NCI-H2081 treated with DMSO at 0.1 percent for 48 hours (cell line): ENCODE data around the gene AK8.
"Not testable (repeated sequence)": the region's sequence is repeated elsewhere in the genome, so short reads cannot be mapped to it uniquely, and the experiment has no call there.

Experiments
- DNase-seq: peaks from one replicate; lab custom pipeline; 2025; lab: John Stamatoyannopoulos, UW

The AK8 gene

GRCh38 chr9:132711846-132712245, 166.2 kb downstream of the AK8 start:
- no peak for DNase-seq

DNA sequence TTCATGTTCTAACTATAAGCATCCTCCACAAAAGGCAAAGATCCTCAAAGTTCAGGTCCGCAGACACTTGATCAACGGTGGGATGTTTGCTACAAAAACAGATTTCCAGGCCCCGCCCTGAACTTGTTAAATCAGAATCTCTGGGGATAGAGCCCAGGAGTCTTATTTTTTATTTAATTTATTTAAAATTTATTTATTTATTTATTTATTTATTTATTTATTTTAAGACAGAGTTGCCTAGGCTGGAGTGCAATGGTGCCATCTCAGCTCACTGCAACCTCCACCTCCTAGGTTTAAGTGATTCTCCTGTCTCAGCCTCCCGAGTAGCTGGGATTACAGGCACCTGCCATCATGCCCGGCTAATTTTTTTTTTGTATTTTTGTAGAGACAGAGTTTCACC, 166.9 kb downstream of the AK8 start:
- DNase-seq = not testable (repeated sequence)

GRCh38 chr9:132710333-132710732, 167.8 kb downstream of the AK8 start:
- DNase-seq = no peak

DNA sequence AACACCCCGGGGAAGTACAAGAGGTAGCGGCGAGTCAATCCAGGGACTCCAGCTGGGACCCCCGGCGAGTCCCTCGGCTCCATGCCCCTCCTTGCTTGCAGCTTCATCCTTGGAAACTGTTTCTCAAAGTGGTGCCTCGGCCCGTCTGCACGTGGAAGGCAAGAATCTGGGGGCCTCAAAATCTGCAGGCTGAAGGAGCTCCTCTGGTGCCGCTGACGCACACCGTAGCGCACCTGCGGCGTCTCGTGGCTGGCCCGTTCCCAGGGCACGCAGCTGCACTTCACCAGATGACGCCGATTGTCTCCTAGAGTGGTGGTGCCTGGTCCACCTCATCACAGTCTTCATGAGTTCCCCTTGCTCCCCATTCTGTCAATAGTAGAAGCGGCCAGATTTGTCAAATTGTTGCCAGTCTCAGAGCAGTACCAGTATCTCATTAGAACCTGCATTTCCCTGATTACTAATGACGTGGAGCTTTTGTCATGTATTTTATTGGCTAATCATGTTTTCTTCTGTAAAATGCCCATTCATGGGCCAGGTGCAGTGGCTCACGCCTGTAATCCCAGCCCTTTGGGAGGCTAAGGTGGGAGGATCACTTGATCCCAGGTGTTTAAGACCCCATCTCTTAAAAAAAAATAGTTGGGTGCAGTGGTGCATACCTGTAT, 169.2 kb downstream of the AK8 start:
- DNase-seq = no peak

GRCh38 chr9:132708239-132708638, 169.8 kb downstream of the AK8 start:
- DNase-seq = no peak

GRCh38 chr9:132703336-132703735, 174.7 kb downstream of the AK8 start:
- DNase-seq = no peak

DNA sequence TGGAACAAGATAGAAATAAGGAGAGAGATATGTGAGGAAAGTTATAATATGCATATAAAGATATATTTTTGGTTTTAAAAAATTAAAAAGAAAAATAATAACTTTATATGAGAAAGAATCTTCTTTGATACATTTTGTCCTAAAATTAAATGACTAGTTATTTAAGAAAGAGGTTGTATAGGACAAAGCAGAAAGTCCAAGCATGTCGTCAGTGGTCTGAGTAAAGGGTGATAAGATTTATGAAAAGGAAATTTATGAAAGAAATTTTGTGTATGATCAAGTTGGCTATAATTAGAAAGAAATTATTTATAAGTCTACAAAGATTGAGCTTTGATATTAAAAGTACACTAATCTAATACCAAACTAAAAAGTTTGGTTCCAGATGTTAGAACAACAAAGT, 175.8 kb downstream of the AK8 start:
- DNase-seq = no peak

- no peak for DNase-seq
These were observed 178.1 kb downstream of the AK8 start for GRCh38 chr9:132699956-132700355.

GRCh38 chr9:132698989-132699388, 179.1 kb downstream of the AK8 start:
- no peak for DNase-seq

GRCh38 chr9:132697230-132697629, 180.9 kb downstream of the AK8 start:
- no peak for DNase-seq

- no peak for DNase-seq
These were observed 183.9 kb downstream of the AK8 start for GRCh38 chr9:132694144-132694543.

- DNase-seq = no peak
These were observed 187.4 kb downstream of the AK8 start for GRCh38 chr9:132690696-132691095.

GRCh38 chr9:132683873-132684272, 194.2 kb downstream of the AK8 start:
- no peak for DNase-seq

- DNase-seq = no peak
These were observed 196.5 kb downstream of the AK8 start for GRCh38 chr9:132681561-132681960.

GRCh38 chr9:132679946-132680625, 198.0 kb downstream of the AK8 start:
- no peak for DNase-seq

DNA sequence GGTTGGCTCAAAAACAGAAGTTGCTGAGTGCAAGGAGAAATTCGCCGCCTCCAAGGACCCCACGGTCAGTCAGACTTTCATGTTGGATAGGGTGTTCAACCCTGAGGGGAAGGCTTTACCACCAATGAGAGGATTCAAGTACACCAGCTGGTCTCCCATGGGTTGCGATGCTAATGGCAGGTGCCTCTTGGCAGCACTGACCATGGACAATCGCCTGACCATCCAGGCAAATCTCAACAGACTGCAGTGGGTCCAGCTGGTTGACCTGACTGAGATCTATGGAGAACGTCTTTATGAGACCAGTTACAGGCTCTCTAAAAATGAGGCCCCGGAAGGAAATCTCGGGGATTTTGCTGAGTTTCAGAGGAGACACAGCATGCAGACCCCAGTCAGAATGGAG, 200.1 kb downstream of the AK8 start:
- DNase-seq = no peak
